HG03460 (cell line): ENCODE data around the gene PHF12.

ENCODE experiments used
- ATAC-seq: cut with Tn5 transposase; IDR thresholded peaks from one replicate; pipeline ENCODE4 v1.9.1; 2021; ENCODE audit not compliant: unreplicated experiment

Gene PHF12

GRCh38 chr17:28955408-28955807, 4.1 kb upstream of the PHF12 start:
- no peak for ATAC-seq

- no peak for ATAC-seq
Observed at GRCh38 chr17:28954886-28955285, 3.6 kb upstream of the PHF12 start.

- no peak for ATAC-seq
Observed at GRCh38 chr17:28953444-28954118, 2.3 kb upstream of the PHF12 start.

GRCh38 chr17:28951991-28952975, 965 bp upstream of the PHF12 start:
- ATAC-seq: peak; percentile 52

DNA sequence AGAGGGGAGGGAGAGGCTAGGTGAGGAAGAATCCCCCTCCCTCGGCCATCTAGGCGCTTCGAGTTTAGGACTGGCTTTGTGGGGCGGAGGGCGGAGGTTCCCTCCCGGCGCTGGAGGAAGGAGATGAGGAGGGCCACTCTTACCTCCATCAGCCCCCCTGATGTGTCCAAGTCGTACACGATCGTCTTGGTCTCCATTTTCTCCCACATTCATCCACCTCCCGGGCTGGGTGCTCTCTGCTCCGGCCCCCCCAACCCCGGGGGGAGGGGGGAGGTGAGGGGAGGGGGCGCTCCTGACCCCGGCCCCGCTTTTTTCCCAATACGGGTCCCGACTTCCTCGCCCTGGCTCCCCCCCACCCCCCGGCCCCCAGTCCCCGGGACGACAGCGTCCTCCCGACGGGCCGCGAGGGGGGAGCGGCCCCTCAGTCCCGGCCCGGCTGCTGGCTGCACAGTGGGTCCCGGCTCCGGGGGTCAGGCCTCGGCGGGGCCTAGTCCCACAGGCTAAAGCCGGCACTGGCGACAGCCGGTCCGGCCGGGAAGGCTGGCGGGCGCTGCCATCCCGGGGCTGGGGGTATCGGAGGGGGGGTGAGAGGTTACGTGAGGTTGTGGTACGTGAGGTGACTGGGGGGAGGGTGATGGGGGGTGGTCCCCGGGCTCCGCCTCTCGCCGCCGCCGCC, 428 bp downstream of the PHF12 start:
- no peak for ATAC-seq

GRCh38 chr17:28950017-28950751, 1.1 kb downstream of the PHF12 start:
- ATAC-seq: no peak

DNA sequence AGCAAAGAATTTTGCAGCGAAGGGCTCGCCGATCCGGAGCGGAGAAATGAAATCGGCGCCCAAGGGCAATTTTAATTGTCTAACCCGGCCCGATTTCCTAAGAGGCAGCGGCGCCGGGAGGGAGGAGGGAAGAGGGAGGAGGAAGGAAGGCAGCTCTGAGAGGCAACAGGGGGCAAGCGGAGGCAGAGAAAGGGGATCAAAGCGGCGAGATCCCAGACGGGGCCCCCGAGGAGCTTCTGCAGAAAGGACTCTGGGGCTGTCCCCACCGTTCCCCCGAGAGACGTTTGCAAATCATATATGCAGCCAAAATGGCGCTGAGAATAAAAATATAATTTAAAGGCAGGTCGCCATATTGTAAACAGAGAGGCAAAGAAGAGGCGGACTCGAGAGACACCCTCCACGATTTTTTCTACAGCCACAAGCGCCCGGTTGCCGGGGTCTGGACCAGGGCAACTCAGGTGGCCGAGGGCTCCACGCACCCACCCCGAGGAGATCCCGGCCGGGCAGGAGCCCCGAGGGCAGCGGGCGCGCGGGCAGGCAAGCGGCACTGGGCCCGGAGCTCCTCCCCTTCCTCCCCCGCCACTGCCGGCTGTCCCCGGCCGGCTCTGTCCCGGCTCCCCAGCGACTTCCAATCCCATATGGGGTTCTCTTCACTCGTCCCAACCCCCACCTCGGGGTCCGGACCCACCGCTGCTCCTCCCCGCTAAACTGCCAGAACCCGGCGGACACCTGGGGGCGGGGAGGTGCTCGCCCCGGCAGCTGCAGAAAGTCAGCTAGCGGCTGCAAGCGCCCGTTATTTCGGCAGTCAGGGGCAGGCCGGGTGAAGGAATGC, 1.9 kb downstream of the PHF12 start:
- no peak for ATAC-seq

- ATAC-seq: no peak
Observed at GRCh38 chr17:28948873-28949184, 2.5 kb downstream of the PHF12 start.

DNA sequence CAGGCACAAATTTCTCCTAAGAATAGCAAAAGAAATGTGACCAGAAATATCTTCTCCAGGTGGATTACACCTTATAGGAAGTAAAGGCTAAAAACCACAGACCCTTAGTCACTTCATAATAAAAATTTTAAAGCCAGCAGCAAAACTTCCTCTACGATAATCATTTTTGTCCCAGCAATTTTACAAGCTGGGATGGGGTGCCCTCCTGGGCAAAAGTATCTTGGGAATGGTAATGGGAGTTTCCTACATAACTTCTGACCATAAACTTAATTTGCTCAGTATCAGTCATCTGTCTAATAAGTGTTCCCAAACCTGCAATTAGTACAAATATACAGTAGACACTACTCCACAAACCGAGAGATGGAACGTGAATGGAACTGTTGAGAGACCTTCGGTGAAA, 3.0 kb downstream of the PHF12 start:
- ATAC-seq: no peak

GRCh38 chr17:28947639-28948038, 3.7 kb downstream of the PHF12 start:
- no peak for ATAC-seq

DNA sequence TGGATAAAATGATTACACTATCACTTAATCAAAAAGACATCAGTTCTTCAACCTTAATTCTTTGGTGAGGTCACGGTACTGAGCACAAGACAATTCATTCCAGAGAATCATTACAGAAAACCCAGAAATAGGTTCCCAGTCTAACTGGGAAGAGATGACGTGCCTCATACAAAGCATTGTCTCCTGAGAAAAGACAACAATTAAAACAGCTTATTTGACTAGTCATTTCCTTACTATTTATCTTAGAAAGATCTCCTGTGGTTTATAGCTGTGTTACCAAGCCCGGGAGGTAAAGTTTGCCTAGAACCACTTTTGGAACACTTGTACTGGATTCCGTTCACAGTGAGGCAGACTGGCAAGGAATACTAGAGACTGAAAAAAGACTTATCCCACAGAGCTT, 5.1 kb downstream of the PHF12 start:
- no peak for ATAC-seq

DNA sequence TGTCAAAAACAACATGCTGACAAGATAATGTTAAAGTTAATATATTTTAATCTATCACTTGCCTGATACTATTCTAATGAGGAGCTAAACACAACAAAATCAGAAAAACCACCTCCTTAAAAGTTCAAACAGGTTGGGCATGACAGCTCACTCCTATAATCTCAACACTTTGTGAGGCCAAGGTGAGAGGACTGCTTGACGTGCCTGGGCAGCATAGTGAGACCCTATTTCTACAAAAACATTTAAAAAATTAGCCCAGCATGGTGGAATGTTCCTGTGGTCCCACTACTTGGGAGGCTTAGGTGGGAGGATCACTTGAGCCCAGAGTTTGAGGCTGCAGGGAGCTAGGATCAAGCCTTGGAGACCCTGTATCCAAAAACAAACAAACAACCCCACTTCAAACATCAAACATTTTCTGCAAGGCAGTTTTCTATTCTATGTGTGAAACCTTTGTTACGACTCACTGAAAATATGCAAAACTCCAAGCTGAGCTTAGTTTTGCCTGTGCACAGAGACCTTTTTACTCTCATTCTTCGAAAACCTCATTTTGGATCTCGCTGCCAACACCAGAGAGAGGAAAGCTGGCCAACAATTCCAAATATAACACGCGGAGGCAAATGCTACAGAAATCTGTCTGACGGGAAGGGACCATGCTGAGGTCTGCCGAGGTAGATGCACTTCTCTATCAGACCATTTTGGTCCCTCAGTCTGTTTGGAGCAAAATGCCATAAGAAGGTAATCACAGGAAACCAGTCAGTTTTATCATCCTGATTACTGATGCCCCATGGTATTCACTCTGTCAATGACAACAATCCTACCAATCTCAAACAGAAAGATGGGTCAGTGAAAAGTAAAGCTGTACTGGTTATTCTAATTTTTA, 6.2 kb downstream of the PHF12 start:
- ATAC-seq: no peak

DNA sequence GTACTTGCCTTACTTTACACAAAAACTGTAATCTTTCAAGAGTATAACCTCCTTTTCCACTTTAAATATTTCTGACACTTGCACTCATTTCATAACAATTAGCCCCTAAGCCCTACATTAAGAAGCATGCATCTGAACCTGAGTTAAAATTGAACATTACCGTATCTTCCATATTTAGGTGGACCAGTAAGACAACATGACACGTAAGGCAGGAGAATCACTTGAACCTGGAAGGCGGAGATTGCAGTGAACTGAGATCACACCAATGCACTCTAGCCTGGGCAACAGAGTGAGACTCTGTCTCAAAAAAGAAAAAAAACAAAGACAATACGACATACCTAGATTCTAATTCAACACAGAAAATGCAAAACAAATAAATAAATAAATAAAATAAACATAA, 7.0 kb downstream of the PHF12 start:
- ATAC-seq: no peak

DNA sequence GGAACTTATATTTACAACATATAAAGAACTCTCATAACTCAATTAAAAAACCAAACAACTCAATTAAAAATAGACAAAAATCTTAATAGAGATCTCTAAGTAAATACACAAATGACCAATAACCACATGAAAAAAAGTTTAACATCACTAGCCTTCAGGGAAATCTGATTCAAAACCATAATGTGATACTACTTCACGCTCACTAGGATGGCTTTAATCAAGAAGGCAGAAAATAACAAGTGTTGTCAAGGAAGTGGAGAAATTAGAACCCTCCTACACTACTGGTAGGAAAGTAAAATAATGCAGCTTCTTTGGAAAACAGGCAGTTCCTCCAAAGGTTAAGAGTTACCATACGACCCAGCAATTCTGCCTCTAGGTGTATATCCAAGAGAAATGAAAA, 8.4 kb downstream of the PHF12 start:
- ATAC-seq: no peak

GRCh38 chr17:28941251-28941650, 10.1 kb downstream of the PHF12 start:
- no peak for ATAC-seq

DNA sequence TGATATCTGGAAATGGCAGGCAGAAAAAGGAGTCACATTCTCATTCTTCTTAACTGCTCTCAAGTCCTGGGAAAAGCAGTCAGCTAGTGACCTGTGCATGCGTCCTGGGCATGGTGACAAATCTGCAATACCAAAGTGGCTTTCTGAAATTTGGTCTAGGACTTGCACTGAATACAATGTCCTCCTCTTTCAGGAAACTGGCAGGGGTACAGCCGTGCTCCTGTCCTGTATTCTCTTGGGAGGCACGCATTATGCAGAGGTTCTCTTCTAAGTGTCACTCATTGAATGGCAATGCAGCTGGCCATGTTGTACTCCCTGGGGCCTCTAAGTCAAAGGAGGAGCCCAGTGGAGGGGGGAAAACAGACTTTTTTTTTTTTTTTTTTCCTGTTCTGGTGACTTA, 10.6 kb downstream of the PHF12 start:
- ATAC-seq: no peak

DNA sequence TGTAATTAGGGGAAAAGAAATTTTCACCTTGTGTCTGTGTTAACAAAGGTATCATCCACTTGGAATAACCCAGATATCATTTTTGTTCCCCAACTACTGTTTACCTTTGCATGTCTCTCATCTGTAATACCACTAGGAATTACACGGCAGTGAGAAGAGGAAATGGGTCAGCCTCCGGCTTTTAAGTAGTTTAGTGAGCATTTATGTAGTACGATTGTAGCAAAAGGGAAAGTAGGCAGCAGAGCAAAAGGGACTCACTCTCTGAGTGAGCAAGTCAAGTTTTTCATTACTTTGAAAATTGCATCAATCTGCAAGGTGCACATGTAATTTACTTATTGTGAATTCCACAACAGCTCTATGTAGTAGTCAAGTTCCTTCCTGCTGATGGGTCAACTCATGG, 11.2 kb downstream of the PHF12 start:
- ATAC-seq: no peak

DNA sequence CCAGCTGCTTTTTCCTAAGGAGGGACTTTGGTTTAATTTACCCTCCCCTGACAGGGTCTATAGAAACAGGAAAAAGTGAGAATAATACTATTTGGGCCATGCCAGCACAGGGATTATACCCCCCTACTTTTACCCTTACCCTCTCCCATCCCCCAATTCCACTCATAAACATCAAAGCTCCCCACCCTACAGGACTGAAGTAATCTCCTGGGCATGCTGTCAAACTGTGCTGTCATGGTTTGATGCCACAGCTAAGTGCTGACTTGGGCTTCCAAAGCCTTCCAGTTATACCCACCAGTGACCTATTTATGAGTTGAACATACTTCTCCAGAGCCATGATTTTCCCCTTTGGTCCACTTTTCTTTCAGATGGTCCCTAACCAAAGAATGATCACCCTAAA, 12.8 kb downstream of the PHF12 start:
- no peak for ATAC-seq

GRCh38 chr17:28937044-28937729, 14.1 kb downstream of the PHF12 start:
- ATAC-seq: no peak
